ENCODE data around the gene STPG1.

DNA sequence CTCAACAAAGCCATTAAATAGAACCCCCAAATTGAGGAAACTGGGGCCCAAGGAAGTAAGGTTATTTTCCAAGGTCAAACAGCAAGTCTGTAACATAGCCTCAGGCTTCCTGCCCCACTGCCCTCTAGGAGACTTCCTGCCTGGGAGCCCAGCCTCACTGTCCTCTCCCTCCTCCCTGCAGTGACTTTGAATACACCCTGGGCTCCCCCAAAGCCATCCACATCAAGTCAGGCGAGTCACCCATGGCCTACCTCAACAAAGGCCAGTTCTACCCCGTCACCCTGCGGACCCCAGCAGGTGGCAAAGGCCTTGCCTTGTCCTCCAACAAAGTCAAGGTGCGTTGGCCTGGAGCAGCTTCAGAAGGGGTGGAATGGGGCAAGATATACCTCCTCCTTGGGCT lies 76.1 kb downstream of the STPG1 start:
- TF ChIP-seq ZNF274 (IDR thresholded peaks at IDR 0.05; ENCODE audit: low read length) (no peak), ZNF274 (tag by site-specific recombination; IDR thresholded peaks at IDR 0.05; ENCODE audit: borderline replicate concordance) (no peak), ZNF501 (tag by site-specific recombination; IDR thresholded peaks at IDR 0.05) (no peak), PRDM1 (tag by site-specific recombination; IDR thresholded peaks at IDR 0.05) (no peak), KLF9 (tag by site-specific recombination; IDR thresholded peaks at IDR 0.05; ENCODE audit: low read depth) (no peak)
- TF ChIP-seq, protein P1, sequence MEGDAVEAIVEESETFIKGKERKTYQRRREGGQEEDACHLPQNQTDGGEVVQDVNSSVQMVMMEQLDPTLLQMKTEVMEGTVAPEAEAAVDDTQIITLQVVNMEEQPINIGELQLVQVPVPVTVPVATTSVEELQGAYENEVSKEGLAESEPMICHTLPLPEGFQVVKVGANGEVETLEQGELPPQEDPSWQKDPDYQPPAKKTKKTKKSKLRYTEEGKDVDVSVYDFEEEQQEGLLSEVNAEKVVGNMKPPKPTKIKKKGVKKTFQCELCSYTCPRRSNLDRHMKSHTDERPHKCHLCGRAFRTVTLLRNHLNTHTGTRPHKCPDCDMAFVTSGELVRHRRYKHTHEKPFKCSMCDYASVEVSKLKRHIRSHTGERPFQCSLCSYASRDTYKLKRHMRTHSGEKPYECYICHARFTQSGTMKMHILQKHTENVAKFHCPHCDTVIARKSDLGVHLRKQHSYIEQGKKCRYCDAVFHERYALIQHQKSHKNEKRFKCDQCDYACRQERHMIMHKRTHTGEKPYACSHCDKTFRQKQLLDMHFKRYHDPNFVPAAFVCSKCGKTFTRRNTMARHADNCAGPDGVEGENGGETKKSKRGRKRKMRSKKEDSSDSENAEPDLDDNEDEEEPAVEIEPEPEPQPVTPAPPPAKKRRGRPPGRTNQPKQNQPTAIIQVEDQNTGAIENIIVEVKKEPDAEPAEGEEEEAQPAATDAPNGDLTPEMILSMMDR (tag by site-specific recombination; IDR thresholded peaks at IDR 0.05) = no peak
- TF ChIP-seq, protein P2, sequence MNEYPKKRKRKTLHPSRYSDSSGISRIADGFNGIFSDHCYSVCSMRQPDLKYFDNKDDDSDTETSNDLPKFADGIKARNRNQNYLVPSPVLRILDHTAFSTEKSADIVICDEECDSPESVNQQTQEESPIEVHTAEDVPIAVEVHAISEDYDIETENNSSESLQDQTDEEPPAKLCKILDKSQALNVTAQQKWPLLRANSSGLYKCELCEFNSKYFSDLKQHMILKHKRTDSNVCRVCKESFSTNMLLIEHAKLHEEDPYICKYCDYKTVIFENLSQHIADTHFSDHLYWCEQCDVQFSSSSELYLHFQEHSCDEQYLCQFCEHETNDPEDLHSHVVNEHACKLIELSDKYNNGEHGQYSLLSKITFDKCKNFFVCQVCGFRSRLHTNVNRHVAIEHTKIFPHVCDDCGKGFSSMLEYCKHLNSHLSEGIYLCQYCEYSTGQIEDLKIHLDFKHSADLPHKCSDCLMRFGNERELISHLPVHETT (tag by site-specific recombination; IDR thresholded peaks at IDR 0.05) = no peak
- TF ChIP-seq, protein P3, sequence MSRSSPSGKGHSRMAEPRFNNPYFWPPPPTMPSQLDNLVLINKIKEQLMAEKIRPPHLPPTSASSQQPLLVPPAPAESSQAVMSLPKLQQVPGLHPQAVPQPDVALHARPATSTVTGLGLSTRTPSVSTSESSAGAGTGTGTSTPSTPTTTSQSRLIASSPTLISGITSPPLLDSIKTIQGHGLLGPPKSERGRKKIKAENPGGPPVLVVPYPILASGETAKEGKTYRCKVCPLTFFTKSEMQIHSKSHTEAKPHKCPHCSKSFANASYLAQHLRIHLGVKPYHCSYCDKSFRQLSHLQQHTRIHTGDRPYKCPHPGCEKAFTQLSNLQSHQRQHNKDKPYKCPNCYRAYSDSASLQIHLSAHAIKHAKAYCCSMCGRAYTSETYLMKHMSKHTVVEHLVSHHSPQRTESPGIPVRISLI (tag by site-specific recombination; IDR thresholded peaks at IDR 0.05) = no peak
- TF ChIP-seq, protein P4, sequence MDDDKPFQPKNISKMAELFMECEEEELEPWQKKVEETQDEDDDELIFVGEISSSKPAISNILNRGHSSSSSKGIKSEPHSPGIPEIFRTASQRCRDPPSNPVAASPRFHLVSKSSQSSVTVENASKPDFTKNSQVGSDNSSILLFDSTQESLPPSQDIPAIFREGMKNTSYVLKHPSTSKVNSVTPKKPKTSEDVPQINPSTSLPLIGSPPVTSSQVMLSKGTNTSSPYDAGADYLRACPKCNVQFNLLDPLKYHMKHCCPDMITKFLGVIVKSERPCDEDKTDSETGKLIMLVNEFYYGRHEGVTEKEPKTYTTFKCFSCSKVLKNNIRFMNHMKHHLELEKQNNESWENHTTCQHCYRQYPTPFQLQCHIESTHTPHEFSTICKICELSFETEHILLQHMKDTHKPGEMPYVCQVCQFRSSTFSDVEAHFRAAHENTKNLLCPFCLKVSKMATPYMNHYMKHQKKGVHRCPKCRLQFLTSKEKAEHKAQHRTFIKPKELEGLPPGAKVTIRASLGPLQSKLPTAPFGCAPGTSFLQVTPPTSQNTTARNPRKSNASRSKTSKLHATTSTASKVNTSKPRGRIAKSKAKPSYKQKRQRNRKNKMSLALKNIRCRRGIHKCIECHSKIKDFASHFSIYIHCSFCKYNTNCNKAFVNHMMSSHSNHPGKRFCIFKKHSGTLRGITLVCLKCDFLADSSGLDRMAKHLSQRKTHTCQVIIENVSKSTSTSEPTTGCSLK (tag by site-specific recombination; IDR thresholded peaks at IDR 0.05) = no peak
- TF ChIP-seq, protein P5, sequence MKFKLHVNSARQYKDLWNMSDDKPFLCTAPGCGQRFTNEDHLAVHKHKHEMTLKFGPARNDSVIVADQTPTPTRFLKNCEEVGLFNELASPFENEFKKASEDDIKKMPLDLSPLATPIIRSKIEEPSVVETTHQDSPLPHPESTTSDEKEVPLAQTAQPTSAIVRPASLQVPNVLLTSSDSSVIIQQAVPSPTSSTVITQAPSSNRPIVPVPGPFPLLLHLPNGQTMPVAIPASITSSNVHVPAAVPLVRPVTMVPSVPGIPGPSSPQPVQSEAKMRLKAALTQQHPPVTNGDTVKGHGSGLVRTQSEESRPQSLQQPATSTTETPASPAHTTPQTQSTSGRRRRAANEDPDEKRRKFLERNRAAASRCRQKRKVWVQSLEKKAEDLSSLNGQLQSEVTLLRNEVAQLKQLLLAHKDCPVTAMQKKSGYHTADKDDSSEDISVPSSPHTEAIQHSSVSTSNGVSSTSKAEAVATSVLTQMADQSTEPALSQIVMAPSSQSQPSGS (tag by site-specific recombination; IDR thresholded peaks at IDR 0.05; ENCODE audit: low read depth) = no peak

All from HEK293 (cell line).